Measurements from ENCODE around the gene CHST5.

GRCh38 chr16:75537776-75538175 is 1.9 kb upstream of the CHST5 start:
- TF ChIP-seq, protein P1, sequence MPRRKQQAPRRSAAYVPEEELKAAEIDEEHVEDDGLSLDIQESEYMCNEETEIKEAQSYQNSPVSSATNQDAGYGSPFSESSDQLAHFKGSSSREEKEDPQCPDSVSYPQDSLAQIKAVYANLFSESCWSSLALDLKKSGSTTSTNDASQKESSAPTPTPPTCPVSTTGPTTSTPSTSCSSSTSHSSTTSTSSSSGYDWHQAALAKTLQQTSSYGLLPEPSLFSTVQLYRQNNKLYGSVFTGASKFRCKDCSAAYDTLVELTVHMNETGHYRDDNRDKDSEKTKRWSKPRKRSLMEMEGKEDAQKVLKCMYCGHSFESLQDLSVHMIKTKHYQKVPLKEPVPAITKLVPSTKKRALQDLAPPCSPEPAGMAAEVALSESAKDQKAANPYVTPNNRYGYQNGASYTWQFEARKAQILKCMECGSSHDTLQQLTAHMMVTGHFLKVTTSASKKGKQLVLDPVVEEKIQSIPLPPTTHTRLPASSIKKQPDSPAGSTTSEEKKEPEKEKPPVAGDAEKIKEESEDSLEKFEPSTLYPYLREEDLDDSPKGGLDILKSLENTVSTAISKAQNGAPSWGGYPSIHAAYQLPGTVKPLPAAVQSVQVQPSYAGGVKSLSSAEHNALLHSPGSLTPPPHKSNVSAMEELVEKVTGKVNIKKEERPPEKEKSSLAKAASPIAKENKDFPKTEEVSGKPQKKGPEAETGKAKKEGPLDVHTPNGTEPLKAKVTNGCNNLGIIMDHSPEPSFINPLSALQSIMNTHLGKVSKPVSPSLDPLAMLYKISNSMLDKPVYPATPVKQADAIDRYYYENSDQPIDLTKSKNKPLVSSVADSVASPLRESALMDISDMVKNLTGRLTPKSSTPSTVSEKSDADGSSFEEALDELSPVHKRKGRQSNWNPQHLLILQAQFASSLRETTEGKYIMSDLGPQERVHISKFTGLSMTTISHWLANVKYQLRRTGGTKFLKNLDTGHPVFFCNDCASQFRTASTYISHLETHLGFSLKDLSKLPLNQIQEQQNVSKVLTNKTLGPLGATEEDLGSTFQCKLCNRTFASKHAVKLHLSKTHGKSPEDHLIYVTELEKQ (CRISPR knock-in tag; IDR thresholded peaks at IDR 0.05) = no peak
- TF ChIP-seq, protein P2, sequence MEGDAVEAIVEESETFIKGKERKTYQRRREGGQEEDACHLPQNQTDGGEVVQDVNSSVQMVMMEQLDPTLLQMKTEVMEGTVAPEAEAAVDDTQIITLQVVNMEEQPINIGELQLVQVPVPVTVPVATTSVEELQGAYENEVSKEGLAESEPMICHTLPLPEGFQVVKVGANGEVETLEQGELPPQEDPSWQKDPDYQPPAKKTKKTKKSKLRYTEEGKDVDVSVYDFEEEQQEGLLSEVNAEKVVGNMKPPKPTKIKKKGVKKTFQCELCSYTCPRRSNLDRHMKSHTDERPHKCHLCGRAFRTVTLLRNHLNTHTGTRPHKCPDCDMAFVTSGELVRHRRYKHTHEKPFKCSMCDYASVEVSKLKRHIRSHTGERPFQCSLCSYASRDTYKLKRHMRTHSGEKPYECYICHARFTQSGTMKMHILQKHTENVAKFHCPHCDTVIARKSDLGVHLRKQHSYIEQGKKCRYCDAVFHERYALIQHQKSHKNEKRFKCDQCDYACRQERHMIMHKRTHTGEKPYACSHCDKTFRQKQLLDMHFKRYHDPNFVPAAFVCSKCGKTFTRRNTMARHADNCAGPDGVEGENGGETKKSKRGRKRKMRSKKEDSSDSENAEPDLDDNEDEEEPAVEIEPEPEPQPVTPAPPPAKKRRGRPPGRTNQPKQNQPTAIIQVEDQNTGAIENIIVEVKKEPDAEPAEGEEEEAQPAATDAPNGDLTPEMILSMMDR (IDR thresholded peaks at IDR 0.05 in 2 of 3, conservative IDR thresholded peaks at IDR 0.05 in 1 of 3; ENCODE audit: insufficient read depth in 2 of 3, low read depth in 1 of 3, low read length in 3 of 3) = no peak
- TF ChIP-seq MXI1 (IDR thresholded peaks at IDR 0.05; ENCODE audit: low read depth, low read length) (no peak), PRPF4 (IDR thresholded peaks at IDR 0.05; ENCODE audit: insufficient read depth, low read depth, low read length, poor library complexity, severe bottlenecking) (no peak), BCLAF1 (IDR thresholded peaks at IDR 0.05; ENCODE audit: borderline replicate concordance in 1 of 2, control insufficient read depth in 1 of 2, low read depth in 2 of 2, low read length in 1 of 2) (no peak), NFYB (IDR thresholded peaks at IDR 0.05; ENCODE audit: extremely low read depth, insufficient read length) (no peak), ZNF354B (CRISPR knock-in tag; IDR thresholded peaks at IDR 0.05) (no peak), MAX (CRISPR knock-in tag; IDR thresholded peaks at IDR 0.05) (no peak), NFATC3 (IDR thresholded peaks at IDR 0.05) (no peak), SREBF2 (CRISPR knock-in tag; IDR thresholded peaks at IDR 0.05) (no peak), POLR2A (conservative IDR thresholded peaks at IDR 0.05) (no peak), ZFX (CRISPR knock-in tag; IDR thresholded peaks at IDR 0.05) (no peak), CBX3 (IDR thresholded peaks at IDR 0.05; ENCODE audit: borderline replicate concordance in 1 of 2, low read length in 2 of 2) (no peak)
- TF ChIP-seq, protein P3, sequence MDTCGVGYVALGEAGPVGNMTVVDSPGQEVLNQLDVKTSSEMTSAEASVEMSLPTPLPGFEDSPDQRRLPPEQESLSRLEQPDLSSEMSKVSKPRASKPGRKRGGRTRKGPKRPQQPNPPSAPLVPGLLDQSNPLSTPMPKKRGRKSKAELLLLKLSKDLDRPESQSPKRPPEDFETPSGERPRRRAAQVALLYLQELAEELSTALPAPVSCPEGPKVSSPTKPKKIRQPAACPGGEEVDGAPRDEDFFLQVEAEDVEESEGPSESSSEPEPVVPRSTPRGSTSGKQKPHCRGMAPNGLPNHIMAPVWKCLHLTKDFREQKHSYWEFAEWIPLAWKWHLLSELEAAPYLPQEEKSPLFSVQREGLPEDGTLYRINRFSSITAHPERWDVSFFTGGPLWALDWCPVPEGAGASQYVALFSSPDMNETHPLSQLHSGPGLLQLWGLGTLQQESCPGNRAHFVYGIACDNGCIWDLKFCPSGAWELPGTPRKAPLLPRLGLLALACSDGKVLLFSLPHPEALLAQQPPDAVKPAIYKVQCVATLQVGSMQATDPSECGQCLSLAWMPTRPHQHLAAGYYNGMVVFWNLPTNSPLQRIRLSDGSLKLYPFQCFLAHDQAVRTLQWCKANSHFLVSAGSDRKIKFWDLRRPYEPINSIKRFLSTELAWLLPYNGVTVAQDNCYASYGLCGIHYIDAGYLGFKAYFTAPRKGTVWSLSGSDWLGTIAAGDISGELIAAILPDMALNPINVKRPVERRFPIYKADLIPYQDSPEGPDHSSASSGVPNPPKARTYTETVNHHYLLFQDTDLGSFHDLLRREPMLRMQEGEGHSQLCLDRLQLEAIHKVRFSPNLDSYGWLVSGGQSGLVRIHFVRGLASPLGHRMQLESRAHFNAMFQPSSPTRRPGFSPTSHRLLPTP (IDR thresholded peaks at IDR 0.05; ENCODE audit: borderline replicate concordance, extremely low read depth, insufficient read length) = no peak

Data from K562 (cell line).